MM.1S (cell line): Measurements from ENCODE around the gene FNDC10.

Source experiments
- DNase-seq: peaks from one replicate; pipeline ENCODE4 v3.0.0-alpha.2; 2015
- H2AFZ ChIP-seq: fragments of 300-600 bp; sonication (generic); 2 replicates; pipeline ENCODE4 v1.6.0; 2016; ENCODE audit warnings: antibody characterized with exemption, low read length
- H3F3A ChIP-seq: fragments of 300-600 bp; sonication (generic); 2 replicates; pipeline ENCODE4 v1.6.1; 2016; ENCODE audit warnings: mild to moderate bottlenecking, antibody characterized with exemption, low read length, moderate library complexity, mixed read lengths; ENCODE audit not compliant: insufficient read depth
- H3K27ac ChIP-seq: fragments of 300-600 bp; sonication (generic); 2 replicates; pipeline ENCODE4 v1.5.1; 2016; ENCODE audit warnings: mild to moderate bottlenecking, low read length
- H3K27me3 ChIP-seq: fragments of 300-600 bp; sonication (generic); replicated peaks from 2 replicates; pipeline ENCODE4 v1.6.0; 2016; ENCODE audit warnings: low read length; ENCODE audit not compliant: insufficient read depth
- H3K36me3 ChIP-seq: fragments of 300-600 bp; sonication (generic); replicated peaks from 2 replicates; pipeline ENCODE4 v1.6.1; 2016; ENCODE audit warnings: mild to moderate bottlenecking, low read length, mixed read lengths; ENCODE audit not compliant: insufficient read depth
- H3K4me1 ChIP-seq: fragments of 300-600 bp; sonication (generic); 2 replicates; pipeline ENCODE4 v1.6.1; 2016; ENCODE audit warnings: low read length, mixed read lengths
- H3K4me2 ChIP-seq: fragments of 300-600 bp; sonication (generic); 2 replicates; pipeline ENCODE4 v1.6.0; 2016; ENCODE audit warnings: low read depth, low read length
- H3K4me3 ChIP-seq: fragments of 300-600 bp; sonication (generic); 2 replicates; pipeline ENCODE4 v1.5.1; 2016; ENCODE audit warnings: low read length, mixed read lengths
- H3K79me2 ChIP-seq: fragments of 300-600 bp; sonication (generic); 2 replicates; pipeline ENCODE4 v1.6.1; 2016; ENCODE audit warnings: mixed run types, low read length, mixed read lengths
- H3K9ac ChIP-seq: fragments of 300-600 bp; sonication (generic); 2 replicates; pipeline ENCODE4 v1.6.1; 2016; ENCODE audit warnings: low read length, mixed read lengths
- H3K9me2 ChIP-seq: fragments of 300-600 bp; sonication (generic); replicated peaks from 2 replicates; pipeline ENCODE4 v1.6.1; 2016; ENCODE audit warnings: mild to moderate bottlenecking, low read length, mixed read lengths; ENCODE audit not compliant: insufficient read depth
- H3K9me3 ChIP-seq: fragments of 300-600 bp; sonication (generic); replicated peaks from 2 replicates; pipeline ENCODE4 v1.6.1; 2016; ENCODE audit warnings: mild to moderate bottlenecking, low read length, mixed read lengths; ENCODE audit not compliant: insufficient read depth
- H4K20me1 ChIP-seq: fragments of 300-600 bp; sonication (generic); 2 replicates; pipeline ENCODE4 v1.6.1; 2016; ENCODE audit warnings: mild to moderate bottlenecking, low read length, moderate library complexity, mixed read lengths; ENCODE audit not compliant: insufficient read depth
- EZH2 ChIP-seq: fragments of 300-600 bp; sonication (generic); optimal IDR thresholded peaks from 2 replicates; pipeline ENCODE3; 2017; ENCODE audit warnings: low read depth, mild to moderate bottlenecking, antibody characterized with exemption, low read length, mixed read lengths
- EZH2phosphoT487 ChIP-seq: fragments of 300-600 bp; sonication (generic); IDR thresholded peaks from 2 replicates; pipeline ENCODE4 v1.6.1; 2018; ENCODE audit warnings: antibody characterized with exemption, low read length
- TF ChIP-seq, protein P1 (sequence below): fragments of 300-600 bp; sonication (generic); IDR thresholded peaks from 2 replicates; pipeline ENCODE4 v1.5.1; 2016; ENCODE audit warnings: antibody characterized with exemption, low read length, mixed read lengths

The FNDC10 gene

DNA sequence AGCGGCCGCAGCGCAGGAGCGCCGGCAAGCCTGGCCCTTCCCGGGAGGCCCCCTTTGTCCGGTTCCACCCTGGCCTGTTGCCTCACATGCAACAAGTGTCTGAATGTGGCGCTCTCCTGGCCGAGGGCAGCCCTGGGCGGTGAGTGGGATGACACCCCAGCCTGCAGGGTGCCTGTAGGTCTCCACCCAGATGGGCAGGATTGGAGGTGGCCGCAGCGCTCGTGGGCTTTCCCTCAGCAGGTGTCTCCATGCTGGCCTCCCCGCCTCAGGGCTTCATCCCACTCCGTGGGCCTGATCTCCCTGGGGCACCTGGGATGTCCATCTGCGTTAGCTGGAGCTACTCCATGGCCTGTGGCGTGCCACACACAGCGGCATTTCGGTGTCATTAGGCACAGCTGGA, 16.9 kb upstream of the FNDC10 start:
- H3K9ac ChIP-seq = no peak overlapping the region

DNA sequence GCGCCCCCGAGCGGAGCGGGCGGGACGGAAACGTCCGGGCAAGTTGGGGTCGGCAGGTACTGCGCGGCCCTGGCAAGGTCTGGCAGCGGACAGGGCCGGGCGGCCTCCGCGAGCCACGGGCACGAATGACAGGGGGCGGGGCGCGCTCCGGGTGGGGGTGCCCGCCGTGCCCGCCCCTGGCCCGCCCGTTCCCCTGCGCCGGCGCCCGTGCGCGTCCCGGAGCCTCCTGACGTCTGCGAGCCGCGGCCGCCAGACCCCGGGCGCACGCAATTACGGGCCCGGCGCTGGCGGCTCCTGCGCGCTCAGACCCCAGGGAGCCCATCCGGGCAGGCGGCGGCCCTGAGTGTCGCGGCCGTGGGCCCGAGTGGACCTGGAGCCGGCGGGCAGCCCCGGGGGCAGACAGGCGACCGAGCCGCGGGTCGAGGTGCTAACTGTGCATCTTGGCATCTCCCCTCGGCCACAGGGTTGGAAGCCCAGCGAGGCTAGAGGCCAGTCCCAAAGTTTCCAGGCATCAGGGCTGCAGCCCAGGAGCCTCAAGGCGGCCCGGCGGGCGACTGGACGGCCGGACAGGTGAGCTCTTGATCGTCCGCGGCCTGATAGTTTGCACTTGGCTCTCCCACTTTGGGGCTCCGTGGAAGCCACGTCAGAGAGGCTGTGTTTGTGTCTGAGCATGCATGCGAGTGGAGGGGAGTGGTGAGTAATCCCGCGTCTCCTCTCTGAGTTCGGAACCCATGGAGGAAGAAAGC, 16.3 kb upstream of the FNDC10 start:
- no peaks in the 10 kb centered on the region for H3K9me2 ChIP-seq
- H3K4me3 ChIP-seq = peak overlapping the region; percentile 87
- peak overlapping the region; percentile 45; the same call in 1 of the 2 replicates for H2AFZ ChIP-seq
- peaks cover 3% of the 10 kb centered on the region; the same call in 1 of the 2 replicates for H3F3A ChIP-seq
- H3K27me3 ChIP-seq = no peaks in the 10 kb centered on the region
- H3K9me3 ChIP-seq = no peaks in the 10 kb centered on the region
- no peaks in the 10 kb centered on the region for H3K36me3 ChIP-seq
- peaks cover 3% of the 10 kb centered on the region; the same call in 1 of the 2 replicates for H3K4me1 ChIP-seq
- peak overlapping the region; percentile 97 for H3K4me2 ChIP-seq
- DNase-seq = peak; percentile 46
- no peaks in the 10 kb centered on the region for H4K20me1 ChIP-seq
- no peak overlapping the region for H3K27ac ChIP-seq
- peaks cover 23% of the 10 kb centered on the region for H3K79me2 ChIP-seq
- H3K9ac ChIP-seq = peak overlapping the region; percentile 100
- TF ChIP-seq, protein P1, sequence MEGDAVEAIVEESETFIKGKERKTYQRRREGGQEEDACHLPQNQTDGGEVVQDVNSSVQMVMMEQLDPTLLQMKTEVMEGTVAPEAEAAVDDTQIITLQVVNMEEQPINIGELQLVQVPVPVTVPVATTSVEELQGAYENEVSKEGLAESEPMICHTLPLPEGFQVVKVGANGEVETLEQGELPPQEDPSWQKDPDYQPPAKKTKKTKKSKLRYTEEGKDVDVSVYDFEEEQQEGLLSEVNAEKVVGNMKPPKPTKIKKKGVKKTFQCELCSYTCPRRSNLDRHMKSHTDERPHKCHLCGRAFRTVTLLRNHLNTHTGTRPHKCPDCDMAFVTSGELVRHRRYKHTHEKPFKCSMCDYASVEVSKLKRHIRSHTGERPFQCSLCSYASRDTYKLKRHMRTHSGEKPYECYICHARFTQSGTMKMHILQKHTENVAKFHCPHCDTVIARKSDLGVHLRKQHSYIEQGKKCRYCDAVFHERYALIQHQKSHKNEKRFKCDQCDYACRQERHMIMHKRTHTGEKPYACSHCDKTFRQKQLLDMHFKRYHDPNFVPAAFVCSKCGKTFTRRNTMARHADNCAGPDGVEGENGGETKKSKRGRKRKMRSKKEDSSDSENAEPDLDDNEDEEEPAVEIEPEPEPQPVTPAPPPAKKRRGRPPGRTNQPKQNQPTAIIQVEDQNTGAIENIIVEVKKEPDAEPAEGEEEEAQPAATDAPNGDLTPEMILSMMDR = no peak
- TF ChIP-seq EZH2 (no peak), EZH2phosphoT487 (no peak)

More for the DNA sequence above, 16.9 kb upstream of the FNDC10 start:
- H3K9me2 ChIP-seq = no peaks in the 10 kb centered on the region
- H3K9me3 ChIP-seq = no peaks in the 10 kb centered on the region
- H3K79me2 ChIP-seq = peaks cover 23% of the 10 kb centered on the region
- H2AFZ ChIP-seq = no peak overlapping the region
- H3K36me3 ChIP-seq = no peaks in the 10 kb centered on the region
- TF ChIP-seq, protein P1 = no peak
- no peak for TF ChIP-seq EZH2
- no peak for TF ChIP-seq EZH2phosphoT487
- H3F3A ChIP-seq = peaks cover 3% of the 10 kb centered on the region; the same call in 1 of the 2 replicates
- no peak overlapping the region for H3K27ac ChIP-seq
- H3K4me2 ChIP-seq = peak overlapping the region; percentile 97
- no peak for DNase-seq
- H3K27me3 ChIP-seq = no peaks in the 10 kb centered on the region
- peak overlapping the region; percentile 87 for H3K4me3 ChIP-seq
- no peaks in the 10 kb centered on the region for H4K20me1 ChIP-seq
- H3K4me1 ChIP-seq = peaks cover 3% of the 10 kb centered on the region; the same call in 1 of the 2 replicates

DNA sequence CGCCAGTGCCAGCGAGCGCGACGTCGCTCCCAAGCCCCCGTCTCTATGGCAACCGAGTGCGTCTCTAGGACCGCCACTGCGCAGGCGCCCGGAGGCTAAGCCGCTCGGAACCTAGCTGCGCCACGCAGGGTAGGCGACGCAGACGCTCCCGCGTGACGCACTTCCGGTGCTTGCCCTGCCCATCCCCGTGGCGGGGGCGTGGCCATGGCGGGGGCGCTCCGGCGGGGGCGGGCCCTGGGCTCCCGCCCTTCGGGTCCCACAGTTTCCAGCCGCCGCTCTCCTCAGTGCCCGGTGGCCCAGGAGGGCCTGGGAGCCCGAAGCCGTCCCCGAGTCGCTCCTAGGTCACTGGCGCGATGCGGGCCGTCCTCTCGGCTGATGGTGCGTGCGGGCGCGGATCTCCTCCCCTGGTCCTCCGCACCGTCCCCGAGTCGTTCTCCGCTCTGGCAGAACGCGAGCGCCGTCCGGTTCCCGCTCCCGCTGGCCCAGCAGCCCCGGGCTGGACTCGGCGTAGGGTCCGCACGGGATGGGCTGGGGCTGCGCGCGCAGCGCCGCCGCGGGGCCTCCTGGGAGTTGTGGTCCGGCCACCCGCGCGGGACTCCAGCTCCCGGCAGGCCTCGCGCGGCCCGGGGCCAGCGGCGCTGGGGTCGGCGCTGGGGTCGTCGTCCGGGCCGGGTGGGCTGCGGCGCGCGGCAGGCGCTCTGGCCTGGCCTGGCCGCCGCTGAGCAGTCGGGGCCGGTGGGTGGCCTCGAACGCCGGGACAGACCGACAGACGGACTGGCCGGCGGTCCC, 15.5 kb upstream of the FNDC10 start, which contains the start of gene MIB2:
MIB2 (plus strand) TSS at position 245 of the 789 bp plus-strand sequence. CDS start 7,953 bp downstream, outside the sequence.
- no peak for TF ChIP-seq EZH2phosphoT487
- TF ChIP-seq, protein P1 = no peak
- no peaks in the 10 kb centered on the region for H3K9me2 ChIP-seq
- H3K27ac ChIP-seq = peak within 1 kb of the TSS; percentile 100
- H3F3A ChIP-seq = peaks cover 3% of the 10 kb centered on the region; the same call in 1 of the 2 replicates
- H2AFZ ChIP-seq = peak within 1 kb of the TSS; percentile 71
- DNase-seq = peak; percentile 99
- H3K9ac ChIP-seq = peak within 1 kb of the TSS; percentile 100
- no peaks in the 10 kb centered on the region for H3K27me3 ChIP-seq
- H4K20me1 ChIP-seq = no peaks in the 10 kb centered on the region
- peaks cover 9% of the 10 kb centered on the region for H3K4me1 ChIP-seq
- H3K36me3 ChIP-seq = no peaks in the 10 kb centered on the region
- H3K4me3 ChIP-seq = peak within 1 kb of the TSS; percentile 98
- peaks cover 23% of the 10 kb centered on the region for H3K79me2 ChIP-seq
- H3K4me2 ChIP-seq = peak within 1 kb of the TSS; percentile 97
- no peaks in the 10 kb centered on the region for H3K9me3 ChIP-seq
